ENCODE data around the gene IFT80. TPM values are rescaled to one million over a fixed set of nuclear protein-coding genes. Genes with fewer than 3 reads are reported as not detected.

Gene IFT80
- total RNA-seq, 5 donors from 2014 or later (not counting 1 experiment from before 2014, with no cell fraction given), result 22.5 to 34.2 (median 26.4) TPM

DNA sequence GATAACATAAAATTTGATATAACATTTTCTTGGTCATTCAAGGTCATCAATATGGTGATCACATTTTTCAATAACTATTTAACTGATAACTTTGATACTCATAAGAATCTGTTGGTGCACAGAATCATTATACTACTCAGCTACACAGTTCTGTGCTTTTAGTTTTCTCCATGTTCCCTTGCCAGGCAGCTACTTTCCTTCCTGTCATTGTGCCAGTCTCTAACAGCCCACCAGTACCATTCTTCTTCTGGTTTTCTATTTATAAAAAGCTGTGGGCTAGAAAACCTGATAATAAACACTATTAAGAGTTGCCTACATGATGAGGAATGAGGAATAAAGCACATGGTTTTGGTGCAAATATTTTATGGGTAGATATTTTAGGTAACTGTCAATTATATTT, 96.2 kb downstream of the IFT80 start:
- DNase-seq (no peak), ATAC-seq (replicated peaks in 1 of 4) (no peak)
- Histone ChIP-seq H3K36me3 (ENCODE audit: control insufficient read depth in 2 of 2, extremely low read depth in 1 of 2, insufficient read depth in 1 of 2, low read length in 1 of 2) (peaks cover 0 to 14% of the 10 kb centered on the region in 2 donors), H3K9me3 (no peaks in the 10 kb centered on the region), H3K4me3 (ENCODE audit: control insufficient read depth in 1 of 2, extremely low read depth in 1 of 2, low read length in 1 of 2) (no peak overlapping the region), H3K4me1 (ENCODE audit: control insufficient read depth in 1 of 2, extremely low read depth in 1 of 2, insufficient read depth in 2 of 2, low read length in 2 of 2) (no peaks in the 10 kb centered on the region), H3K27ac (ENCODE audit: low read length) (no peak overlapping the region), H3K27me3 (replicated peaks in 1 of 2; ENCODE audit: control insufficient read depth in 2 of 2, extremely low read depth in 1 of 2, insufficient read depth in 2 of 2, low read length in 1 of 2) (no peaks in the 10 kb centered on the region)
- ChIA-PET POLR2A (no interaction called here), CTCF (no interaction called here)
- no peak overlapping the region for H3K27ac Mint-ChIP-seq
- no peaks in the 10 kb centered on the region for H3K27me3 Mint-ChIP-seq
- H3K4me3 Mint-ChIP-seq, result no peak overlapping the region
- H3K4me1 Mint-ChIP-seq, result no peaks in the 10 kb centered on the region
- H3K36me3 Mint-ChIP-seq, result peaks cover 26% of the 10 kb centered on the region
- H3K9me3 Mint-ChIP-seq, result no peaks in the 10 kb centered on the region

GRCh38 chr3:160296591-160296990, 102.4 kb downstream of the IFT80 start:
- Mint-ChIP-seq H3K9me3 (no peaks in the 10 kb centered on the region), H3K4me3 (no peak overlapping the region), H3K27ac (no peak overlapping the region), H3K27me3 (no peaks in the 10 kb centered on the region), H3K36me3 (peaks cover 27% of the 10 kb centered on the region), H3K4me1 (no peaks in the 10 kb centered on the region)
- DNase-seq (no peak), ATAC-seq (replicated peaks in 1 of 4) (no peak)
- Histone ChIP-seq H3K4me1 (ENCODE audit: control insufficient read depth in 1 of 2, extremely low read depth in 1 of 2, insufficient read depth in 2 of 2, low read length in 2 of 2) (no peaks in the 10 kb centered on the region), H3K27ac (ENCODE audit: low read length) (no peak overlapping the region), H3K9me3 (no peaks in the 10 kb centered on the region), H3K4me3 (ENCODE audit: control insufficient read depth in 1 of 2, extremely low read depth in 1 of 2, low read length in 1 of 2) (no peak overlapping the region), H3K27me3 (replicated peaks in 1 of 2; ENCODE audit: control insufficient read depth in 2 of 2, extremely low read depth in 1 of 2, insufficient read depth in 2 of 2, low read length in 1 of 2) (no peaks in the 10 kb centered on the region), H3K36me3 (ENCODE audit: control insufficient read depth in 2 of 2, extremely low read depth in 1 of 2, insufficient read depth in 1 of 2, low read length in 1 of 2) (peaks cover 3 to 7% of the 10 kb centered on the region in 2 donors)
- ChIA-PET POLR2A (no interaction called here), CTCF (no interaction called here)

DNA sequence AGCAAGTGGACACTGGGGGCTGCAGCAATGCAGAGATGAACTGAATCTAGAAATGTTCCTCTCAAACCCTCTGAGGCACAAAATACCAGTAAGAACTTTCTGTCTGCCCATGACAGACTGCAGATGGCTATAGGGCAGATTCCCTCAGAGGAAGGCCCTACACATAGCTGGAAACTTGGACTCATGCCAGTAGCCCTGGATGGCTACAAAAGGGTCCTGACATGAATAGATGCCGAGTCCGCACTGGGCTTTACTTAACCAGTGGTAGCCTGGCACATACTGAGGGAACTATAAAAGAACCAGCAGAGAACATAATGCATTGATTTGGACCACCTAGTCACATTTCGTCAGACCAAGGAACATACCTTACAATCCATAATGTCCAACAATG, 107.1 kb downstream of the IFT80 start:
- Histone ChIP-seq H3K9me3 (no peaks in the 10 kb centered on the region), H3K27me3 (replicated peaks in 1 of 2; ENCODE audit: control insufficient read depth in 2 of 2, extremely low read depth in 1 of 2, insufficient read depth in 2 of 2, low read length in 1 of 2) (no peaks in the 10 kb centered on the region), H3K27ac (ENCODE audit: low read length) (no peak overlapping the region), H3K4me3 (ENCODE audit: control insufficient read depth in 1 of 2, extremely low read depth in 1 of 2, low read length in 1 of 2) (no peak overlapping the region), H3K36me3 (ENCODE audit: control insufficient read depth in 2 of 2, extremely low read depth in 1 of 2, insufficient read depth in 1 of 2, low read length in 1 of 2) (peaks cover 3 to 7% of the 10 kb centered on the region in 2 donors), H3K4me1 (ENCODE audit: control insufficient read depth in 1 of 2, extremely low read depth in 1 of 2, insufficient read depth in 2 of 2, low read length in 2 of 2) (no peaks in the 10 kb centered on the region)
- Mint-ChIP-seq H3K4me3 (no peak overlapping the region), H3K36me3 (peaks cover 51% of the 10 kb centered on the region), H3K27me3 (no peaks in the 10 kb centered on the region), H3K27ac (no peak overlapping the region), H3K9me3 (no peaks in the 10 kb centered on the region), H3K4me1 (no peaks in the 10 kb centered on the region)
- ATAC-seq (replicated peaks in 1 of 4) (no peak), DNase-seq (no peak)
- CTCF ChIA-PET, result no interaction called here
- POLR2A ChIA-PET, result no interaction called here
- 85% methylated on average over 2 of the region's 3 CpGs for WGBS (ENCODE audit: insufficient coverage)

DNA sequence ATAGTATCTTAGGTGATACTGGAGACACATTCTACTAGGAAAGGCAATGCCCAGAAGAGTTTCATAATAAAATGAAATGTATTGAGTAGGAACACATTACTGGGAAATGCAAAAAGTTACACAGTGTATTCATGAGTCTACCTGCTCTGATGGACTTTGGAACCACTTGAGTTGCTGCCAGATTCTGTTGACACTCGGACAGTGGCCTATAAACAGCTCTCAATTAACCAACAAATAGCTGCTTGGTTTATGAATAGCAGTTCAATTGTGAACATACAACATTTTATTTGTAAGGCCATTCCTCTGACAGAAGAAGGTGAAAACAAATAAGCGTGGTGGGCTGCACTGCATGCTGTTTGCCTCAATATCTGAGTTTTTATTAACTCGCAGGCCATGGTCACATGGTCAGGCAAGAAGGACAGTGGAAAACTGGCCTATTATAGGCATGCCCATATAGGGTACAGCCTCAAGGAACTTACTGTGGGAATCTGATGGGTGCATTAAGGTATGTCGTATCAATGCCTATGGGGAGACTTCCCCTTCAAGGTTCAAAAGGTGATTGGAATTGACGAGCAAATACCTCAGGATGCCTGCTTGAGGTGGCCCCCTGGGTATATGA, 107.6 kb downstream of the IFT80 start:
- POLR2A ChIA-PET, result no interaction called here
- no peaks in the 10 kb centered on the region for H3K9me3 Mint-ChIP-seq
- DNase-seq, result no peak
- H3K27me3 Mint-ChIP-seq, result no peaks in the 10 kb centered on the region
- H3K4me3 ChIP-seq (ENCODE audit: control insufficient read depth in 1 of 2, extremely low read depth in 1 of 2, low read length in 1 of 2), result no peak overlapping the region
- no peaks in the 10 kb centered on the region for H3K27me3 ChIP-seq (replicated peaks in 1 of 2; ENCODE audit: control insufficient read depth in 2 of 2, extremely low read depth in 1 of 2, insufficient read depth in 2 of 2, low read length in 1 of 2)
- H3K36me3 ChIP-seq (ENCODE audit: control insufficient read depth in 2 of 2, extremely low read depth in 1 of 2, insufficient read depth in 1 of 2, low read length in 1 of 2), result peaks cover 3 to 7% of the 10 kb centered on the region in 2 donors
- CTCF ChIA-PET, result no interaction called here
- no peak for ATAC-seq (replicated peaks in 1 of 4)
- no peaks in the 10 kb centered on the region for H3K9me3 ChIP-seq
- no peak overlapping the region for H3K27ac Mint-ChIP-seq
- H3K36me3 Mint-ChIP-seq, result peaks cover 53% of the 10 kb centered on the region
- H3K4me1 ChIP-seq (ENCODE audit: control insufficient read depth in 1 of 2, extremely low read depth in 1 of 2, insufficient read depth in 2 of 2, low read length in 2 of 2), result no peaks in the 10 kb centered on the region
- WGBS (ENCODE audit: insufficient coverage), result 96% methylated on average over 4 of the region's 5 CpGs
- H3K4me3 Mint-ChIP-seq, result no peak overlapping the region
- H3K27ac ChIP-seq (ENCODE audit: low read length), result no peak overlapping the region
- H3K4me1 Mint-ChIP-seq, result no peaks in the 10 kb centered on the region

DNA sequence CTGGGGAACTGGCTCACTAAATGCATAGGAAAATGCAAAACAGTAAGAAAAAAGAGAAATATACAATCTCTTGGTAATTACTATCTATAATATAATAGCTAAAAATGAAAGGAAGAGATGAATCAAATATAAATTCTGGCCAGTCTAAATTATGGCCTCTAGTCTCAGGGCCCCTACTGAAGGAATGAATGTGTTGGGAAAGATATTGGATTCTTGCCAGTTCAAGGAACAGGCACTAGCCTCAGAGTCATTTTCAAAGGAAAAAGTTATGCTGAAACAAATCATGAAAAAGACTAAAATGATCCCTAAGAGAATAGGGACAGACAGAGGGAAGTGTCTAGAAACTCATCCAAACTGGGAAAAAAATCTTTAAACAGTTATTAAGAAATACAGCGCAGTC, 111.4 kb downstream of the IFT80 start:
- no peaks in the 10 kb centered on the region for H3K27me3 Mint-ChIP-seq
- H3K36me3 Mint-ChIP-seq, result peaks cover 55% of the 10 kb centered on the region
- ChIA-PET POLR2A (no interaction called here), CTCF (no interaction called here)
- 100% methylated on average over 1 of the region's 1 CpG for WGBS (ENCODE audit: insufficient coverage)
- no peaks in the 10 kb centered on the region for H3K4me1 Mint-ChIP-seq
- DNase-seq (no peak), ATAC-seq (replicated peaks in 1 of 4) (no peak)
- Histone ChIP-seq H3K27me3 (replicated peaks in 1 of 2; ENCODE audit: control insufficient read depth in 2 of 2, extremely low read depth in 1 of 2, insufficient read depth in 2 of 2, low read length in 1 of 2) (no peaks in the 10 kb centered on the region), H3K4me1 (ENCODE audit: control insufficient read depth in 1 of 2, extremely low read depth in 1 of 2, insufficient read depth in 2 of 2, low read length in 2 of 2) (no peaks in the 10 kb centered on the region), H3K27ac (ENCODE audit: low read length) (no peak overlapping the region), H3K36me3 (ENCODE audit: control insufficient read depth in 2 of 2, extremely low read depth in 1 of 2, insufficient read depth in 1 of 2, low read length in 1 of 2) (peaks cover 0 to 2% of the 10 kb centered on the region in 2 donors), H3K4me3 (ENCODE audit: control insufficient read depth in 1 of 2, extremely low read depth in 1 of 2, low read length in 1 of 2) (no peak overlapping the region), H3K9me3 (no peaks in the 10 kb centered on the region)
- no peak overlapping the region for H3K4me3 Mint-ChIP-seq
- no peak overlapping the region for H3K27ac Mint-ChIP-seq
- no peaks in the 10 kb centered on the region for H3K9me3 Mint-ChIP-seq

DNA sequence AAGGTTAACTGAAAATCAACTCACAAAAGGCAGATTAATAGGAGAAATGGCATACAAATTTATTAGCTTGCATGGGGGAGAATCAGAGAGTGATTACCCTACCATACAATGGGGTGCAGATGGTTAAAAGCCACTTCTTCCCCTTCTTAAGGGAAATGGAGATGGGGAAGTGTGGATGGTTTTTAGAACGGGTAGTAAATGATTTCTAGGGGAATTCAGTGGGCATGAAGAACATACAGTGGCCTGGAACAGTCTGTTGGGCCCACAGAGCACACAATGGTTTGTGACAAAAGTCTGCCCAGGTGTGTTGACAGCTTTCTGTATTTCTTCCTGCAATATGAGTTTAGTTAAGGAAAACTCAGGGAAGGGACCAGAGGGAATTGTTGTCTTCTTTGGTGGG, 112.8 kb downstream of the IFT80 start:
- no peaks in the 10 kb centered on the region for H3K27me3 ChIP-seq (replicated peaks in 1 of 2; ENCODE audit: control insufficient read depth in 2 of 2, extremely low read depth in 1 of 2, insufficient read depth in 2 of 2, low read length in 1 of 2)
- Mint-ChIP-seq H3K4me3 (no peak overlapping the region), H3K27ac (no peak overlapping the region), H3K36me3 (peaks cover 52% of the 10 kb centered on the region), H3K9me3 (no peaks in the 10 kb centered on the region), H3K4me1 (no peaks in the 10 kb centered on the region), H3K27me3 (no peaks in the 10 kb centered on the region)
- POLR2A ChIA-PET, result no interaction called here
- H3K4me3 ChIP-seq (ENCODE audit: control insufficient read depth in 1 of 2, extremely low read depth in 1 of 2, low read length in 1 of 2), result no peak overlapping the region
- no peaks in the 10 kb centered on the region for H3K9me3 ChIP-seq
- ATAC-seq (replicated peaks in 1 of 4) (no peak), DNase-seq (no peak)
- no CpG with 5 or more reads among the region's 1 CpG for WGBS (ENCODE audit: insufficient coverage)
- no peak overlapping the region for H3K27ac ChIP-seq (ENCODE audit: low read length)
- no peaks in the 10 kb centered on the region for H3K36me3 ChIP-seq (ENCODE audit: control insufficient read depth in 2 of 2, extremely low read depth in 1 of 2, insufficient read depth in 1 of 2, low read length in 1 of 2)
- CTCF ChIA-PET, result no interaction called here
- no peaks in the 10 kb centered on the region for H3K4me1 ChIP-seq (ENCODE audit: control insufficient read depth in 1 of 2, extremely low read depth in 1 of 2, insufficient read depth in 2 of 2, low read length in 2 of 2)

- no peak overlapping the region for H3K27ac Mint-ChIP-seq
- no peak overlapping the region for H3K4me3 ChIP-seq (ENCODE audit: control insufficient read depth in 1 of 2, extremely low read depth in 1 of 2, low read length in 1 of 2)
- no peaks in the 10 kb centered on the region for H3K9me3 ChIP-seq
- ATAC-seq (replicated peaks in 1 of 4) (no peak), DNase-seq (no peak)
- POLR2A ChIA-PET, result no interaction called here
- no peak overlapping the region for H3K27ac ChIP-seq (ENCODE audit: low read length)
- no peaks in the 10 kb centered on the region for H3K9me3 Mint-ChIP-seq
- H3K36me3 ChIP-seq (ENCODE audit: control insufficient read depth in 2 of 2, extremely low read depth in 1 of 2, insufficient read depth in 1 of 2, low read length in 1 of 2), result peaks cover 2 to 3% of the 10 kb centered on the region in 2 donors
- WGBS (ENCODE audit: insufficient coverage), result 100% methylated on average over 1 of the region's 1 CpG
- no peaks in the 10 kb centered on the region for H3K4me1 Mint-ChIP-seq
- H3K27me3 Mint-ChIP-seq, result no peaks in the 10 kb centered on the region
- no peak overlapping the region for H3K4me3 Mint-ChIP-seq
- H3K4me1 ChIP-seq (ENCODE audit: control insufficient read depth in 1 of 2, extremely low read depth in 1 of 2, insufficient read depth in 2 of 2, low read length in 2 of 2), result no peaks in the 10 kb centered on the region
- H3K27me3 ChIP-seq (replicated peaks in 1 of 2; ENCODE audit: control insufficient read depth in 2 of 2, extremely low read depth in 1 of 2, insufficient read depth in 2 of 2, low read length in 1 of 2), result no peaks in the 10 kb centered on the region
- CTCF ChIA-PET, result interaction anchor here in 1 of 2 donors (0.6 kb wide), 1 partner anchor 1630 kb away, joined by 6 read pairs; no protein-coding TSS in a partner anchor
- peaks cover 36% of the 10 kb centered on the region for H3K36me3 Mint-ChIP-seq
Measured at GRCh38 chr3:160280836-160281235, 118.2 kb downstream of the IFT80 start.
